H9 (cell line): ENCODE data around the gene HHATL. TPM values are rescaled to one million over a fixed set of nuclear protein-coding genes. Genes with fewer than 3 reads are reported as not detected.

Experiments used
- DNase-seq: peaks from one replicate; pipeline ENCODE4 v3.0.0-alpha.2; 2017
- H2AFZ ChIP-seq: one replicate; pipeline ENCODE4 v1.6.1; 2013; ENCODE audit warnings: mild to moderate bottlenecking, low read length, control low read depth, moderate library complexity
- H2AK5ac ChIP-seq: 2 replicates; pipeline ENCODE4 v1.6.1; 2013; ENCODE audit warnings: low read length, control low read depth, mixed read lengths; ENCODE audit not compliant: insufficient read length
- H2BK120ac ChIP-seq: one replicate; pipeline ENCODE4 v1.6.1; 2013; ENCODE audit warnings: low read depth, mild to moderate bottlenecking, low read length, control low read depth, inconsistent platforms; ENCODE audit not compliant: poor library complexity, severe bottlenecking
- H2BK12ac ChIP-seq: 2 replicates; pipeline ENCODE4 v1.6.1; 2013; ENCODE audit warnings: low read length, control low read depth, mixed read lengths, low read depth; ENCODE audit not compliant: insufficient read length
- H2BK15ac ChIP-seq: 2 replicates; pipeline ENCODE4 v1.6.1; 2013; ENCODE audit warnings: low read depth, low read length, control low read depth
- H2BK20ac ChIP-seq: one replicate; pipeline ENCODE4 v1.6.1; 2013; ENCODE audit warnings: low read depth, mild to moderate bottlenecking, low read length, control low read depth, inconsistent platforms; ENCODE audit not compliant: poor library complexity, severe bottlenecking
- H2BK5ac ChIP-seq: 2 replicates; pipeline ENCODE4 v1.6.1; 2013; ENCODE audit warnings: low read length, control low read depth, mixed read lengths; ENCODE audit not compliant: insufficient read length
- H3K14ac ChIP-seq: 2 replicates; pipeline ENCODE4 v1.6.1; 2013; ENCODE audit warnings: low read length, control low read depth; ENCODE audit not compliant: insufficient read depth
- H3K18ac ChIP-seq: 2 replicates; pipeline ENCODE4 v1.6.1; 2013; ENCODE audit warnings: low read depth, mild to moderate bottlenecking, mixed read lengths, low read length, control low read depth; ENCODE audit not compliant: insufficient read length
- H3K23ac ChIP-seq: 2 replicates; pipeline ENCODE4 v1.6.1; 2013; ENCODE audit warnings: low read length, control low read depth, mixed read lengths, low read depth; ENCODE audit not compliant: insufficient read length
- H3K23me2 ChIP-seq: 2 replicates; pipeline ENCODE4 v1.6.1; 2013; ENCODE audit warnings: low read depth, mild to moderate bottlenecking, mixed read lengths, low read length, control low read depth; ENCODE audit not compliant: insufficient read length, poor library complexity, severe bottlenecking
- H3K27ac ChIP-seq: 2 replicates; pipeline ENCODE4 v1.5.1; 2013; ENCODE audit warnings: low read length, control low read depth, mixed read lengths, low read depth; ENCODE audit not compliant: insufficient read length
- H3K27me3 ChIP-seq: 2 replicates; pipeline ENCODE4 v1.6.1; 2013; ENCODE audit warnings: low read length, control low read depth, inconsistent platforms; ENCODE audit not compliant: insufficient read depth
- H3K4ac ChIP-seq: 2 replicates; pipeline ENCODE4 v1.6.1; 2013; ENCODE audit warnings: low read depth, mild to moderate bottlenecking, control low read depth, inconsistent platforms, low read length, moderate library complexity
- H3K4me1 ChIP-seq: 2 replicates; pipeline ENCODE4 v1.6.1; 2013; ENCODE audit warnings: low read length, control low read depth, inconsistent platforms; ENCODE audit not compliant: insufficient read depth
- H3K4me2 ChIP-seq: 2 replicates; pipeline ENCODE4 v1.6.1; 2013; ENCODE audit warnings: low read length, control low read depth, mixed read lengths; ENCODE audit not compliant: insufficient read length, insufficient read depth
- H3K56ac ChIP-seq: 2 replicates; pipeline ENCODE4 v1.6.1; 2013; ENCODE audit warnings: low read depth, mild to moderate bottlenecking, mixed read lengths, low read length, control low read depth; ENCODE audit not compliant: insufficient read length
- H3K79me1 ChIP-seq: 2 replicates; pipeline ENCODE4 v1.6.1; 2013; ENCODE audit warnings: low read depth, mild to moderate bottlenecking, moderate library complexity, low read length, control low read depth, inconsistent platforms; ENCODE audit not compliant: insufficient read depth, poor library complexity, severe bottlenecking
- H3K79me2 ChIP-seq: 2 replicates; pipeline ENCODE4 v1.6.1; 2013; ENCODE audit warnings: low read length, control low read depth, inconsistent platforms; ENCODE audit not compliant: insufficient read depth
- H3K9ac ChIP-seq: 2 replicates; pipeline ENCODE4 v1.6.1; 2013; ENCODE audit warnings: low read length, control low read depth, mixed read lengths; ENCODE audit not compliant: insufficient read length; ENCODE audit errors: extremely low read depth
- H3K9me3 ChIP-seq: one replicate; pipeline ENCODE4 v1.6.1; 2013; ENCODE audit warnings: low read depth, low read length, inconsistent platforms; ENCODE audit not compliant: control insufficient read depth
- H3T11ph ChIP-seq: one replicate; pipeline ENCODE4 v1.6.1; 2013; ENCODE audit warnings: mild to moderate bottlenecking, low read length, control low read depth, inconsistent platforms
- H4K20me1 ChIP-seq: one replicate; pipeline ENCODE4 v1.6.1; 2013; ENCODE audit not compliant: control insufficient read depth, insufficient read length, insufficient read depth
- H4K5ac ChIP-seq: 2 replicates; pipeline ENCODE4 v1.6.1; 2013; ENCODE audit warnings: low read depth, mild to moderate bottlenecking, mixed read lengths, low read length, control low read depth; ENCODE audit not compliant: insufficient read length
- H4K8ac ChIP-seq: replicated peaks from 2 replicates; pipeline ENCODE4 v1.6.1; 2013; ENCODE audit warnings: low read length, control low read depth, mixed read lengths, low read depth; ENCODE audit not compliant: insufficient read length
- H4K91ac ChIP-seq: 2 replicates; pipeline ENCODE4 v1.6.1; 2013; ENCODE audit warnings: low read depth, mild to moderate bottlenecking, moderate library complexity, mixed read lengths, low read length, control low read depth; ENCODE audit not compliant: insufficient read length
- H3K27ac Mint-ChIP-seq, 3 experiments: 2 replicates in 2 of 3; 3 replicates in 1 of 3; pipeline ENCODE4 v1.8.0; 2020 to 2021; ENCODE audit warnings: mixed read lengths in 3 of 3, mild to moderate bottlenecking in 1 of 3, moderate library complexity in 1 of 3
- H3K27me3 Mint-ChIP-seq: 2 replicates; pipeline ENCODE4 v1.8.0; 2021; ENCODE audit warnings: low read depth, mild to moderate bottlenecking, moderate library complexity, mixed read lengths
- H3K36me3 Mint-ChIP-seq, 3 experiments: 2 replicates in 2 of 3; 3 replicates in 1 of 3; pipeline ENCODE4 v1.8.0; 2020 to 2021; ENCODE audit warnings: low read depth in 3 of 3, mixed read lengths in 3 of 3; ENCODE audit not compliant: insufficient read depth in 1 of 3
- H3K4me1 Mint-ChIP-seq, 2 experiments: 2 replicates each; pipeline ENCODE4 v1.8.0; 2020; ENCODE audit warnings: mixed read lengths in 2 of 2
- H3K4me3 Mint-ChIP-seq, 2 experiments: 2 replicates in 1 of 2; 3 replicates in 1 of 2; pipeline ENCODE4 v1.8.0; 2020 to 2021; ENCODE audit warnings: mild to moderate bottlenecking in 2 of 2, mixed read lengths in 2 of 2, moderate library complexity in 1 of 2
- H3K9me3 Mint-ChIP-seq, 2 experiments: 2 replicates in 1 of 2; 3 replicates in 1 of 2; pipeline ENCODE4 v1.8.0; 2020; ENCODE audit warnings: mild to moderate bottlenecking in 2 of 2, mixed read lengths in 2 of 2, moderate library complexity in 1 of 2
- WGBS: extraction: QIAGEN DNeasy Blood & Tissue Kit; methylation state at CpG from one replicate; pipeline ENCODE4 v1.1.7; 2013; ENCODE audit warnings: missing lambda C conversion rate, low lambda C conversion rate, mixed read lengths; ENCODE audit not compliant: insufficient read length; ENCODE audit errors: extremely low coverage; 5-methylcytosine and 5-hydroxymethylcytosine counted together
- total RNA-seq: library from RNA; stranded (reverse); gene quantifications from 2 replicates; pipeline ENCODE4 v1.2.1, GENCODE V29; 2021
- TF ChIP-seq, protein P1 (sequence below): fragments of 200-600 bp; sonication (generic); conservative IDR thresholded peaks from 3 replicates; pipeline ENCODE4 v1.8.0; 2021; ENCODE audit warnings: antibody characterized with exemption, mild to moderate bottlenecking

HHATL gene
- total RNA-seq, 1 experiment from 2014 or later: 0.46 TPM

DNA sequence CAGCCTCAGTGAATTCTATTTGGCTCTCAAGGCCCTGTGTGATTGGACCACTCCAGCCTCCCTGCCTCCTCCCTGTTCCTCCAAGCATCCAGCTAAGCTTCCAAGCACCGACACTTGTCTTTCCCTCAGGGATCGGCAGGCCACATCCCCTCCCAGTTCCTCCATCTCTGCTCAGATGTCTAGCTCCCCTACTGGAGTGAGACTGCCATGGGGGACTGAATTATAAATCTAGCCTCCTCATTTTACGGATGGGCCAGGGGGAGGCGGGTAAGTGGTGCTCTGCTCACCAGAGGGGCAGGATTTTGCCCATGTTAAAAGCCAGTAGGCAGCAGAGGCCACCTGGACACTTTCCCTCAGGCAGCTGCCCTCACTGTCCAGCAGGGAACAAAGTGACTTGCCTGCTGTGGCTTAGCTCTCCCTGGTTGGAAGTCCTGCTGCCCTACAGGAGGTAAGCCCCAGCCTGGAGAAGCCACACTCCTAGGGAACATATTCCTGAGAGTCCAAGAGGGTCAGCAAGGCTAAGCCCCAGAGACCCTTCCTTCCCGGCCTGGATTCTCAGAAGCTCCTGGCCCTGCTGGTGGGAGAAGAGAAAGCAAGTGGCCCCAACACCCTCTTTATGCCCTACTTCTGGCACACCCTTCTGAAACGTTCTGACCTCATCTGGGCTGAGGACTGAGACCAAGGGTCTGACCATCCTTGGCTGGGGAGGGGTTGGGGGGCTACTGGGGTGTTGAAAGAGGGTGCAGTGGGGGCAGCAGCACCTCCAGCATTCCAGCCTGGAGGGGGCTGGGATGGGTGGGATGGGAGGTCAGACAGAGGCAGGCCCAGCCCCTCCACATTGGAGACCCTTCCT, 9.1 kb upstream of the HHATL start:
- no peaks in the 10 kb centered on the region for H4K20me1 ChIP-seq
- H3K9ac ChIP-seq: no peak overlapping the region
- H3K14ac ChIP-seq: no peak overlapping the region
- no peak overlapping the region for H2BK15ac ChIP-seq
- H2AFZ ChIP-seq: no peak overlapping the region
- no peak overlapping the region for H2BK20ac ChIP-seq
- no peak overlapping the region for H3K56ac ChIP-seq
- H4K5ac ChIP-seq: no peak overlapping the region
- H2BK12ac ChIP-seq: no peak overlapping the region
- DNase-seq: peak; percentile 28
- no peaks in the 10 kb centered on the region for H3K23me2 ChIP-seq
- H3K27me3 ChIP-seq: no peaks in the 10 kb centered on the region
- Mint-ChIP-seq H3K27ac (no peak overlapping the region), H3K9me3 (no peaks in the 10 kb centered on the region; a peak in 1 of 5 replicates), H3K36me3 (no peaks in the 10 kb centered on the region), H3K4me1 (no peaks in the 10 kb centered on the region), H3K4me3 (no peak overlapping the region), H3K27me3 (peaks cover 2% of the 10 kb centered on the region; the same call in 1 of the 2 replicates)
- H3K4me2 ChIP-seq: no peak overlapping the region
- no peak overlapping the region for H4K91ac ChIP-seq
- no peaks in the 10 kb centered on the region for H3K79me2 ChIP-seq
- no peak overlapping the region for H3T11ph ChIP-seq
- H3K4me1 ChIP-seq: no peaks in the 10 kb centered on the region
- no peaks in the 10 kb centered on the region for H3K79me1 ChIP-seq
- H2AK5ac ChIP-seq: no peak overlapping the region
- H2BK120ac ChIP-seq: no peak overlapping the region
- TF ChIP-seq, protein P1, sequence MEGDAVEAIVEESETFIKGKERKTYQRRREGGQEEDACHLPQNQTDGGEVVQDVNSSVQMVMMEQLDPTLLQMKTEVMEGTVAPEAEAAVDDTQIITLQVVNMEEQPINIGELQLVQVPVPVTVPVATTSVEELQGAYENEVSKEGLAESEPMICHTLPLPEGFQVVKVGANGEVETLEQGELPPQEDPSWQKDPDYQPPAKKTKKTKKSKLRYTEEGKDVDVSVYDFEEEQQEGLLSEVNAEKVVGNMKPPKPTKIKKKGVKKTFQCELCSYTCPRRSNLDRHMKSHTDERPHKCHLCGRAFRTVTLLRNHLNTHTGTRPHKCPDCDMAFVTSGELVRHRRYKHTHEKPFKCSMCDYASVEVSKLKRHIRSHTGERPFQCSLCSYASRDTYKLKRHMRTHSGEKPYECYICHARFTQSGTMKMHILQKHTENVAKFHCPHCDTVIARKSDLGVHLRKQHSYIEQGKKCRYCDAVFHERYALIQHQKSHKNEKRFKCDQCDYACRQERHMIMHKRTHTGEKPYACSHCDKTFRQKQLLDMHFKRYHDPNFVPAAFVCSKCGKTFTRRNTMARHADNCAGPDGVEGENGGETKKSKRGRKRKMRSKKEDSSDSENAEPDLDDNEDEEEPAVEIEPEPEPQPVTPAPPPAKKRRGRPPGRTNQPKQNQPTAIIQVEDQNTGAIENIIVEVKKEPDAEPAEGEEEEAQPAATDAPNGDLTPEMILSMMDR: no peak; the same call in 1 of the 3 replicates
- H3K18ac ChIP-seq: no peak overlapping the region
- no peak overlapping the region for H3K23ac ChIP-seq
- no peak overlapping the region for H2BK5ac ChIP-seq
- H3K4ac ChIP-seq: no peak overlapping the region
- no peak overlapping the region for H4K8ac ChIP-seq
- WGBS: no CpG with 5 or more reads among the region's 6 CpGs
- no peak overlapping the region for H3K27ac ChIP-seq
- no peaks in the 10 kb centered on the region for H3K9me3 ChIP-seq
